K562 (cell line): ENCODE measurements around the gene PCDH9. TPM values are rescaled to one million over a fixed set of nuclear protein-coding genes. Genes with fewer than 3 reads are reported as not detected.

ENCODE experiments used
- ATAC-seq: fragments of 200-7000 bp; cut with Tn5 transposase; 3 replicates; pipeline ENCODE4 v1.9.1; 2020; ENCODE audit warnings: moderate library complexity
- BruUV-seq: library from RNA; stranded (reverse); fragments of 400-500 nt; replicated peaks from 2 replicates; lab custom pipeline; 2021; lab: Mats Ljungman, UMichigan
- CTCF ChIA-PET: fragments of 300-600 bp; formaldehyde crosslinking; extraction: SDS; loops from one replicate; lab custom pipeline; 2021; ENCODE audit warnings: low intra/inter-chr PET ratio; lab: Yijun Ruan, JAX
- POLR2A ChIA-PET: fragments of 300-600, 350-650 bp; sonication (Branson Sonifier 250); formaldehyde crosslinking; extraction: SDS; loops from one replicate; lab custom pipeline; 2021; ENCODE audit warnings: antibody characterized with exemption, inconsistent platforms; lab: Yijun Ruan, JAX
- DNase-seq, 4 experiments: peaks; one replicate each; pipeline versions ENCODE4 v3.0.0 to v3.0.0-alpha.2; 2011 to 2018; ENCODE audit warnings: low spot score in 3 of 4, mixed read lengths in 3 of 4; ENCODE audit errors: extremely low read depth in 1 of 4
- FAIRE-seq: peaks from 2 replicates; lab custom pipeline; 2011; peaks lifted over from hg19 to GRCh38; lab: Jason Lieb, UNC
- H2AFZ ChIP-seq: 2 replicates; pipeline ENCODE4 v1.6.0; 2011; ENCODE audit warnings: low read depth, low read length, control low read depth, inconsistent platforms
- H3K27ac ChIP-seq: fragments of 200-600 bp; 3 replicates; pipeline ENCODE4 v1.8.0; 2011; ENCODE audit warnings: low read depth, mild to moderate bottlenecking, control low read depth, inconsistent platforms, low read length, moderate library complexity, mixed read lengths; ENCODE audit errors: extremely low read depth
- H3K27me3 ChIP-seq, 2 experiments: fragments of 300-600 bp in 1 of 2; 2 replicates in 1 of 2; 3 replicates in 1 of 2; pipeline versions ENCODE4 v1.6.0 to v1.8.0; 2011; ENCODE audit warnings: inconsistent platforms in 2 of 2, low read length in 2 of 2, mild to moderate bottlenecking in 1 of 2, mixed read lengths in 1 of 2, moderate library complexity in 1 of 2; ENCODE audit not compliant: control insufficient read depth in 2 of 2, insufficient read depth in 2 of 2
- H3K36me3 ChIP-seq: fragments of 300-600 bp; 3 replicates; pipeline ENCODE4 v1.8.0; 2011; ENCODE audit warnings: mild to moderate bottlenecking, low read length, inconsistent platforms; ENCODE audit not compliant: control insufficient read depth, insufficient read depth
- H3K4me1 ChIP-seq, 2 experiments: fragments of 200-600 bp in 1 of 2; replicated peaks in 1 of 2; 2 replicates in 1 of 2; 3 replicates in 1 of 2; pipeline versions ENCODE4 v1.5.1 to v1.8.0; 2011; ENCODE audit warnings: inconsistent platforms in 2 of 2, low read length in 2 of 2, mild to moderate bottlenecking in 1 of 2, mixed read lengths in 1 of 2, moderate library complexity in 1 of 2; ENCODE audit not compliant: control insufficient read depth in 2 of 2, insufficient read depth in 2 of 2
- H3K4me2 ChIP-seq: 2 replicates; pipeline ENCODE4 v1.6.1; 2011; ENCODE audit warnings: low read length, control low read depth, inconsistent platforms, mixed read lengths; ENCODE audit not compliant: insufficient read depth
- H3K4me3 ChIP-seq: fragments of 200-600 bp; sonication (generic), shearing (Covaris generic); 2 replicates; pipeline ENCODE4 v1.5.1; 2016; ENCODE audit warnings: control low read depth, inconsistent platforms
- H3K79me2 ChIP-seq: fragments of 200-600 bp; 3 replicates; pipeline ENCODE4 v1.8.0; 2011; ENCODE audit warnings: low read length, inconsistent platforms; ENCODE audit not compliant: control insufficient read depth, insufficient read depth
- H3K9ac ChIP-seq, 2 experiments: 2 replicates each; pipeline versions ENCODE4 v1.6.0 to v1.6.1; 2011; ENCODE audit warnings: low read depth in 2 of 2, low read length in 2 of 2, control low read depth in 1 of 2, inconsistent platforms in 1 of 2, mild to moderate bottlenecking in 1 of 2, mixed read lengths in 1 of 2; ENCODE audit not compliant: insufficient read depth in 1 of 2
- H3K9me1 ChIP-seq: one replicate; pipeline ENCODE4 v1.6.0; 2011; ENCODE audit warnings: inconsistent platforms, mild to moderate bottlenecking, low read length, moderate library complexity; ENCODE audit not compliant: control insufficient read depth, insufficient read depth
- H3K9me3 ChIP-seq: replicated peaks from 2 replicates; pipeline ENCODE4 v1.5.1; 2011; ENCODE audit warnings: low read depth, low read length, inconsistent platforms; ENCODE audit not compliant: control insufficient read depth, insufficient read depth
- H4K20me1 ChIP-seq: replicated peaks from 2 replicates; pipeline ENCODE4 v1.6.1; 2011; ENCODE audit warnings: low read length, inconsistent platforms, mixed read lengths; ENCODE audit not compliant: control insufficient read depth, insufficient read depth
- ATF7 ChIP-seq: fragments of 450-650 bp; IDR thresholded peaks from 2 replicates; pipeline ENCODE4 v1.7.1; 2014; ENCODE audit warnings: mild to moderate bottlenecking, moderate library complexity
- CCAR2 ChIP-seq: fragments of 200-400 bp; formaldehyde crosslinking; IDR thresholded peaks from 2 replicates; pipeline ENCODE4 v1.6.1; 2017; ENCODE audit warnings: mild to moderate bottlenecking, low read depth, low read length
- FOXP1 ChIP-seq: sonication (generic); formaldehyde crosslinking; IDR thresholded peaks from 2 replicates; pipeline ENCODE4 v1.8.0; 2022; ENCODE audit warnings: mild to moderate bottlenecking, missing genetic modification reagents
- KLF1 ChIP-seq: fragments of 450-650 bp; IDR thresholded peaks from 2 replicates; pipeline ENCODE4 v1.6.1; 2016; ENCODE audit warnings: missing genetic modification characterization, missing compliant biosample characterization
- MBD2 ChIP-seq: sonication (generic); IDR thresholded peaks from 2 replicates; pipeline ENCODE4 v1.6.1; 2016; ENCODE audit warnings: low read depth, borderline replicate concordance
- NFATC3 ChIP-seq: fragments of 450-650 bp; IDR thresholded peaks from 2 replicates; pipeline ENCODE4 v1.6.1; 2017; ENCODE audit warnings: mild to moderate bottlenecking
- RBBP5 ChIP-seq: fragments of 200-600 bp; sonication (generic); IDR thresholded peaks from 2 replicates; pipeline ENCODE4 v1.6.1; 2012; ENCODE audit warnings: borderline replicate concordance, mild to moderate bottlenecking, low read length, control low read depth, inconsistent platforms; ENCODE audit not compliant: insufficient read depth, poor library complexity, severe bottlenecking
- RNF2 ChIP-seq: sonication (generic); IDR thresholded peaks from 2 replicates; pipeline ENCODE4 v1.6.1; 2016
- SIRT6 ChIP-seq: IDR thresholded peaks from one replicate; pipeline ENCODE4 v1.6.1; 2012; ENCODE audit warnings: low read depth, mild to moderate bottlenecking, control low read depth, inconsistent platforms, low read length, moderate library complexity
- ZNF274 ChIP-seq: IDR thresholded peaks from 2 replicates; pipeline ENCODE4 v1.6.1; 2011; ENCODE audit warnings: low read depth, mild to moderate bottlenecking, low read length, moderate library complexity, borderline replicate concordance
- ZNF354B ChIP-seq: fragments of 250-450 bp; sonication (Bioruptor Pico); IDR thresholded peaks from 2 replicates; pipeline ENCODE4 v1.4.0; 2020
- ZNF445 ChIP-seq: fragments of 250-450 bp; sonication (Bioruptor Pico); IDR thresholded peaks from 2 replicates; pipeline ENCODE4 v1.4.0; 2020; ENCODE audit warnings: low read depth, mild to moderate bottlenecking, moderate library complexity
- WGBS: fragments of 100-300 bp; shearing (Covaris generic); methylation state at CpG from one replicate; pipeline ENCODE4 v1.1.6; 2016; ENCODE audit warnings: low coverage, mixed read lengths; ENCODE audit not compliant: insufficient coverage; ENCODE audit errors: missing lambda C conversion rate; 5-methylcytosine and 5-hydroxymethylcytosine counted together
- in situ Hi-C: fragments of 300-500 bp; cut with MboI; formaldehyde crosslinking; loops from 4 replicates; pipeline ENCODE4 v1.15.0; 2018; ENCODE audit warnings: inconsistent platforms, mixed read lengths
- intact Hi-C: fragments of 100-400 bp; cut with micrococcal nuclease; formaldehyde crosslinking; loops from 2 replicates; pipeline ENCODE4 v1.14.2; 2022
- polyA plus RNA-seq, 8 experiments: library from polyadenylated mRNA; depleted of rRNA in 4 of 8; stranded (reverse) in 5 of 8; unstranded in 3 of 8; fragments of >200 nt; fragmentation: Nextera tagmentation in 2 of 8; fragmentation: Illumina TruSeq in 1 of 8; extraction: Ambion mirVana in 2 of 8; extraction: Trizol in 1 of 8; gene quantifications; 2 replicates each; pipeline versions ENCODE4 v1.2.1 to v1.2.3, GENCODE V29; 2011 to 2014; ENCODE audit warnings: inconsistent platforms in 1 of 8, missing spikeins in 1 of 8
- total RNA-seq, 7 experiments: library from RNA; depleted of rRNA in 6 of 7; stranded (reverse); fragments of >200 nt in 6 of 7; fragmentation: Illumina TruSeq in 2 of 7; extraction: Trizol in 2 of 7; gene quantifications; 2 replicates each; pipeline versions ENCODE4 v1.2.1 to v1.2.3, GENCODE V29; 2011 to 2021; ENCODE audit warnings: low replicate concordance in 1 of 7
- TF ChIP-seq, protein P1 (sequence below), 2 experiments: fragments of 450-650 bp; IDR thresholded peaks; 2 replicates each; pipeline ENCODE4 v1.6.1; 2016
- TF ChIP-seq, protein P2 (sequence below): sonication (generic); formaldehyde crosslinking; IDR thresholded peaks from 2 replicates; pipeline ENCODE4 v1.8.1; 2023; ENCODE audit warnings: mild to moderate bottlenecking, missing genetic modification reagents
- TF ChIP-seq, protein P3 (sequence below), 2 experiments: fragments of 450-650 bp; conservative IDR thresholded peaks; 2 replicates each; pipeline ENCODE4 v1.6.1; 2017; ENCODE audit warnings: mild to moderate bottlenecking in 2 of 2, moderate library complexity in 2 of 2

The PCDH9 gene
- total and polyA plus RNA-seq, 9 of the 15 experiments (the other 6 are each of a cell fraction or from before 2014, with no cell fraction given): 1.1 to 6.7 (median 4.9) TPM

DNA sequence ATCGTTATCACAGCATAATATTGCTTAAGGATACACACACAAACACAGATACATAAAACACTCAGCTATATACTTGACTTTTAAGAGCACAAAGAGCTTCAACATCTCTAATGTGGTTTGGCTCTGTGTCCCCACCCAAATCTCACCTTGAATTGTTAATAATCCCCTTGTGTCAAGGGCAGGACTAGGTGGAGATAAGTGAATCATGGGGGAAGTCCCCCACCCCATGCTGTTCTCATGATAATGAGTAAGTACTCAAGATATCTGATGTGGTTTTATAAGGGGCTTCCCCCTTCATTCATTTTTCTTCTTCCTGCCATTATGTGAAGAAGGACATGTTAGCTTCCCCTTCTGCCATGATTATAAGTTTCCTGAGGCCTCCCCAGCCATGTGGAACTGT lies 481.4 kb downstream of the PCDH9 start:
- CTCF ChIA-PET: no interaction called here
- 33% methylated on average over 1 of the region's 1 CpG for WGBS
- no peak overlapping the region for H3K9ac ChIP-seq
- POLR2A ChIA-PET: no interaction called here
- no peak overlapping the region for H3K27ac ChIP-seq
- no peaks in the 10 kb centered on the region for H3K9me1 ChIP-seq
- no peak overlapping the region for H3K4me2 ChIP-seq
- in situ Hi-C loops (no loop called here), intact Hi-C loops (no loop called here)
- FAIRE-seq (no peak), DNase-seq (no peak), ATAC-seq (no peak)
- BruUV-seq: no TSS peak
- no peaks in the 10 kb centered on the region for H3K9me3 ChIP-seq
- no peaks in the 10 kb centered on the region for H3K79me2 ChIP-seq
- H3K4me1 ChIP-seq: no peaks in the 10 kb centered on the region
- no peaks in the 10 kb centered on the region for H3K27me3 ChIP-seq
- no peaks in the 10 kb centered on the region for H4K20me1 ChIP-seq
- no peak overlapping the region for H2AFZ ChIP-seq
- H3K4me3 ChIP-seq: no peak overlapping the region
- H3K36me3 ChIP-seq: no peaks in the 10 kb centered on the region
- TF ChIP-seq KLF1 (tag): no peak
- TF ChIP-seq, protein P1, sequence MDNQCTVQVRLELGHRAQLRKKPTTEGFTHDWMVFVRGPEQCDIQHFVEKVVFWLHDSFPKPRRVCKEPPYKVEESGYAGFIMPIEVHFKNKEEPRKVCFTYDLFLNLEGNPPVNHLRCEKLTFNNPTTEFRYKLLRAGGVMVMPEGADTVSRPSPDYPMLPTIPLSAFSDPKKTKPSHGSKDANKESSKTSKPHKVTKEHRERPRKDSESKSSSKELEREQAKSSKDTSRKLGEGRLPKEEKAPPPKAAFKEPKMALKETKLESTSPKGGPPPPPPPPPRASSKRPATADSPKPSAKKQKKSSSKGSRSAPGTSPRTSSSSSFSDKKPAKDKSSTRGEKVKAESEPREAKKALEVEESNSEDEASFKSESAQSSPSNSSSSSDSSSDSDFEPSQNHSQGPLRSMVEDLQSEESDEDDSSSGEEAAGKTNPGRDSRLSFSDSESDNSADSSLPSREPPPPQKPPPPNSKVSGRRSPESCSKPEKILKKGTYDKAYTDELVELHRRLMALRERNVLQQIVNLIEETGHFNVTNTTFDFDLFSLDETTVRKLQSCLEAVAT (IDR thresholded peaks at IDR 0.05): no peak
- TF ChIP-seq NFATC3: no peak
- TF ChIP-seq MBD2: no peak
- no peak for TF ChIP-seq CCAR2
- no peak for TF ChIP-seq ZNF274
- TF ChIP-seq, protein P2, sequence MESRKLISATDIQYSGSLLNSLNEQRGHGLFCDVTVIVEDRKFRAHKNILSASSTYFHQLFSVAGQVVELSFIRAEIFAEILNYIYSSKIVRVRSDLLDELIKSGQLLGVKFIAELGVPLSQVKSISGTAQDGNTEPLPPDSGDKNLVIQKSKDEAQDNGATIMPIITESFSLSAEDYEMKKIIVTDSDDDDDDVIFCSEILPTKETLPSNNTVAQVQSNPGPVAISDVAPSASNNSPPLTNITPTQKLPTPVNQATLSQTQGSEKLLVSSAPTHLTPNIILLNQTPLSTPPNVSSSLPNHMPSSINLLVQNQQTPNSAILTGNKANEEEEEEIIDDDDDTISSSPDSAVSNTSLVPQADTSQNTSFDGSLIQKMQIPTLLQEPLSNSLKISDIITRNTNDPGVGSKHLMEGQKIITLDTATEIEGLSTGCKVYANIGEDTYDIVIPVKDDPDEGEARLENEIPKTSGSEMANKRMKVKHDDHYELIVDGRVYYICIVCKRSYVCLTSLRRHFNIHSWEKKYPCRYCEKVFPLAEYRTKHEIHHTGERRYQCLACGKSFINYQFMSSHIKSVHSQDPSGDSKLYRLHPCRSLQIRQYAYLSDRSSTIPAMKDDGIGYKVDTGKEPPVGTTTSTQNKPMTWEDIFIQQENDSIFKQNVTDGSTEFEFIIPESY (CRISPR knock-in tag): no peak
- TF ChIP-seq RBBP5: no peak
- TF ChIP-seq ZNF445: no peak
- no peak for TF ChIP-seq SIRT6
- no peak for TF ChIP-seq ZNF354B (CRISPR knock-in tag)
- TF ChIP-seq FOXP1 (CRISPR knock-in tag): no peak
- TF ChIP-seq ATF7: no peak
- TF ChIP-seq, protein P3, sequence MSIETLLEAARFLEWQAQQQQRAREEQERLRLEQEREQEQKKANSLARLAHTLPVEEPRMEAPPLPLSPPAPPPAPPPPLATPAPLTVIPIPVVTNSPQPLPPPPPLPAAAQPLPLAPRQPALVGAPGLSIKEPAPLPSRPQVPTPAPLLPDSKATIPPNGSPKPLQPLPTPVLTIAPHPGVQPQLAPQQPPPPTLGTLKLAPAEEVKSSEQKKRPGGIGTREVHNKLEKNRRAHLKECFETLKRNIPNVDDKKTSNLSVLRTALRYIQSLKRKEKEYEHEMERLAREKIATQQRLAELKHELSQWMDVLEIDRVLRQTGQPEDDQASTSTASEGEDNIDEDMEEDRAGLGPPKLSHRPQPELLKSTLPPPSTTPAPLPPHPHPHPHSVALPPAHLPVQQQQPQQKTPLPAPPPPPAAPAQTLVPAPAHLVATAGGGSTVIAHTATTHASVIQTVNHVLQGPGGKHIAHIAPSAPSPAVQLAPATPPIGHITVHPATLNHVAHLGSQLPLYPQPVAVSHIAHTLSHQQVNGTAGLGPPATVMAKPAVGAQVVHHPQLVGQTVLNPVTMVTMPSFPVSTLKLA (conservative IDR thresholded peaks at IDR 0.05): no peak
- no peak for TF ChIP-seq RNF2
- TF ChIP-seq, all 486 proteins: peak for 0
